ENCODE measurements around the gene GSK3A. TPM values are rescaled to one million over a fixed set of nuclear protein-coding genes. Genes with fewer than 3 reads are reported as not detected.
A peak's percentile ranks its signal among the peaks of the same experiment; 100 is the strongest.

GSK3A gene
- total and polyA plus RNA-seq, 9 of the 15 experiments (the other 6 are each of a cell fraction or from before 2014, with no cell fraction given), result 0.62 to 90.7 (median 33.3) TPM

GRCh38 chr19:42242512-42243409 is at the start of gene GSK3A (continued):
- TF ChIP-seq ARHGAP35 (IDR thresholded peaks at IDR 0.05; ENCODE audit: partially characterized antibody) (no peak), NUFIP1 (IDR thresholded peaks at IDR 0.05; ENCODE audit: partially characterized antibody) (no peak), FOXA3 (CRISPR knock-in tag; conservative IDR thresholded peaks at IDR 0.05 in 1 of 2, IDR thresholded peaks at IDR 0.05 in 1 of 2) (no peak), HDAC6 (IDR thresholded peaks at IDR 0.05; ENCODE audit: low read depth, low read length) (no peak), CREM (IDR thresholded peaks at IDR 0.05; ENCODE audit: low read depth) (peak; percentile 97), YY1 (IDR thresholded peaks at IDR 0.05; ENCODE audit: borderline replicate concordance in 1 of 3, control insufficient read depth in 1 of 3, extremely low read depth in 1 of 3, insufficient read depth in 3 of 3, insufficient read length in 1 of 3, insufficient replicate concordance in 2 of 3, low read depth in 1 of 3, low read length in 2 of 3) (peak; percentile 51 to 90 (median 82)), ZBTB26 (CRISPR knock-in tag; IDR thresholded peaks at IDR 0.05) (no peak), FOSL1 (tag; conservative IDR thresholded peaks at IDR 0.05) (peak; percentile 78), RBM17 (IDR thresholded peaks at IDR 0.05; ENCODE audit: borderline replicate concordance, low read depth, low read length) (no peak), STAG1 (CRISPR knock-in tag; IDR thresholded peaks at IDR 0.05; ENCODE audit: borderline replicate concordance) (no peak), TAF9B (IDR thresholded peaks at IDR 0.05; ENCODE audit: partially characterized antibody) (peak; percentile 86), NCOA2 (IDR thresholded peaks at IDR 0.05; ENCODE audit: partially characterized antibody in 2 of 2) (no peak), NFXL1 (CRISPR knock-in tag; IDR thresholded peaks at IDR 0.05) (no peak), TFAM (CRISPR knock-in tag; conservative IDR thresholded peaks at IDR 0.05) (no peak), POLR2B (IDR thresholded peaks at IDR 0.05; ENCODE audit: low read depth, partially characterized antibody) (peak; percentile 90), PTBP1 (IDR thresholded peaks at IDR 0.05; ENCODE audit: low read depth, low read length) (no peak), U2AF1 (optimal IDR thresholded peaks at IDR 0.05; ENCODE audit: low read depth, low read length) (no peak), MECOM (CRISPR knock-in tag; IDR thresholded peaks at IDR 0.05) (no peak), ZNF561 (CRISPR knock-in tag; conservative IDR thresholded peaks at IDR 0.05) (no peak), ZNF740 (CRISPR knock-in tag; IDR thresholded peaks at IDR 0.05) (no peak), ZNF740 (tag; IDR thresholded peaks at IDR 0.05) (no peak), CGGBP1 (CRISPR knock-in tag; IDR thresholded peaks at IDR 0.05) (peak; percentile 59; the same call in 1 of the 2 replicates), CEBPG (CRISPR knock-in tag; IDR thresholded peaks at IDR 0.05) (peak; percentile 57; the same call in 1 of the 2 replicates), CEBPG (tag; conservative IDR thresholded peaks at IDR 0.05 in 1 of 2, IDR thresholded peaks at IDR 0.05 in 1 of 2) (peak; percentile 63 to 82; a peak in 3 of 4 replicates), HES1 (IDR thresholded peaks at IDR 0.05; ENCODE audit: low read depth) (no peak)
